HEK293 (cell line): ENCODE results near the gene RAB22A.

Experiments used
- CTCF ChIA-PET: fragments of 350-600 bp; formaldehyde crosslinking; extraction: SDS; loops from one replicate; lab custom pipeline; 2021; ENCODE audit warnings: antibody characterized with exemption; lab: Yijun Ruan, JAX
- POLR2A ChIA-PET: fragments of 300-600 bp; formaldehyde crosslinking; extraction: SDS; loops from one replicate; lab custom pipeline; 2020; ENCODE audit warnings: antibody characterized with exemption, inconsistent platforms; lab: Yijun Ruan, JAX
- H3K27ac ChIP-seq: fragments of 200-500 bp; sonication (Bioruptor generic); 2 replicates; pipeline ENCODE4 v1.5.1; 2014; ENCODE audit warnings: low read depth, low read length, control low read depth, inconsistent platforms; ENCODE audit errors: extremely low read depth
- H3K36me3 ChIP-seq, 2 experiments: fragments of 200-500 bp in 1 of 2; sonication (Bioruptor generic) in 1 of 2; 1 replicate in 1 of 2; 2 replicates in 1 of 2; pipeline ENCODE4 v1.5.1; 2014 to 2017; ENCODE audit warnings: inconsistent platforms in 2 of 2, low read length in 2 of 2; ENCODE audit not compliant: control insufficient read depth in 2 of 2, insufficient read depth in 1 of 2
- H3K4me1 ChIP-seq: fragments of 200-500 bp; sonication (Bioruptor generic); 2 replicates; pipeline ENCODE4 v1.5.1; 2014; ENCODE audit warnings: mild to moderate bottlenecking, low read length, inconsistent platforms; ENCODE audit not compliant: control insufficient read depth, insufficient read depth
- H3K4me3 ChIP-seq: 2 replicates; pipeline ENCODE4 v1.5.1; 2011; ENCODE audit warnings: low read depth, mild to moderate bottlenecking, control low read depth, low read length, moderate library complexity
- H3K9me3 ChIP-seq: fragments of 200-500 bp; sonication (Bioruptor generic); 2 replicates; pipeline ENCODE4 v1.5.1; 2014; ENCODE audit warnings: low read depth, low read length, inconsistent platforms; ENCODE audit not compliant: control insufficient read depth, insufficient read depth
- BCL11A ChIP-seq: fragments of 450-650 bp; formaldehyde crosslinking; IDR thresholded peaks from 2 replicates; pipeline ENCODE4 v1.5.1; 2016; ENCODE audit warnings: low read depth, missing biosample characterization, missing genetic modification characterization
- FEZF1 ChIP-seq: fragments of 450-650 bp; formaldehyde crosslinking; IDR thresholded peaks from 2 replicates; pipeline ENCODE4 v1.5.1; 2016; ENCODE audit warnings: missing biosample characterization, missing genetic modification characterization
- HOXC10 ChIP-seq: sonication (generic); formaldehyde crosslinking; IDR thresholded peaks from 2 replicates; pipeline ENCODE4 v1.8.1; 2023; ENCODE audit warnings: mild to moderate bottlenecking, missing genetic modification reagents
- KLF10 ChIP-seq: fragments of 450-650 bp; IDR thresholded peaks from 2 replicates; pipeline ENCODE4 v1.5.1; 2018; ENCODE audit warnings: missing biosample characterization, mild to moderate bottlenecking, missing genetic modification characterization
- KLF9 ChIP-seq: fragments of 450-650 bp; formaldehyde crosslinking; IDR thresholded peaks from 2 replicates; pipeline ENCODE4 v1.5.1; 2016; ENCODE audit warnings: missing biosample characterization, missing genetic modification characterization, low read depth
- MEIS1 ChIP-seq: sonication (generic); formaldehyde crosslinking; IDR thresholded peaks from 2 replicates; pipeline ENCODE4 v1.8.1; 2022; ENCODE audit warnings: missing genetic modification reagents, mild to moderate bottlenecking, borderline replicate concordance
- MZF1 ChIP-seq: fragments of 450-650 bp; formaldehyde crosslinking; IDR thresholded peaks from 2 replicates; pipeline ENCODE4 v1.5.1; 2017; ENCODE audit warnings: missing biosample characterization, missing genetic modification characterization, borderline replicate concordance
- PRDM2 ChIP-seq: fragments of 450-650 bp; formaldehyde crosslinking; IDR thresholded peaks from 2 replicates; pipeline ENCODE4 v1.5.1; 2016; ENCODE audit warnings: missing biosample characterization, missing genetic modification characterization, borderline replicate concordance
- ZBTB17 ChIP-seq: fragments of 450-650 bp; formaldehyde crosslinking; IDR thresholded peaks from 2 replicates; pipeline ENCODE4 v1.5.1; 2016; ENCODE audit warnings: missing biosample characterization, missing genetic modification characterization
- ZEB2 ChIP-seq: fragments of 450-650 bp; formaldehyde crosslinking; IDR thresholded peaks from 2 replicates; pipeline ENCODE4 v1.5.1; 2016; ENCODE audit warnings: missing biosample characterization, missing genetic modification characterization
- ZNF114 ChIP-seq: fragments of 450-650 bp; formaldehyde crosslinking; IDR thresholded peaks from 2 replicates; pipeline ENCODE4 v1.5.0; 2017; ENCODE audit warnings: missing biosample characterization, missing genetic modification characterization
- ZNF157 ChIP-seq: fragments of 450-650 bp; formaldehyde crosslinking; IDR thresholded peaks from 2 replicates; pipeline ENCODE4 v1.5.1; 2016; ENCODE audit warnings: missing biosample characterization, missing genetic modification characterization
- ZNF184 ChIP-seq: fragments of 450-650 bp; IDR thresholded peaks from 2 replicates; pipeline ENCODE4 v1.5.1; 2018; ENCODE audit warnings: missing biosample characterization, mild to moderate bottlenecking, missing genetic modification characterization
- ZNF24 ChIP-seq: fragments of 450-650 bp; formaldehyde crosslinking; IDR thresholded peaks from 2 replicates; pipeline ENCODE4 v1.5.1; 2016; ENCODE audit warnings: missing biosample characterization, missing genetic modification characterization
- ZNF549 ChIP-seq: fragments of 450-650 bp; IDR thresholded peaks from 2 replicates; pipeline ENCODE4 v1.5.1; 2018; ENCODE audit warnings: missing biosample characterization, missing genetic modification characterization, mild to moderate bottlenecking, inconsistent platforms, moderate library complexity
- ZNF621 ChIP-seq: fragments of 450-650 bp; formaldehyde crosslinking; IDR thresholded peaks from 2 replicates; pipeline ENCODE4 v1.5.1; 2017; ENCODE audit warnings: missing biosample characterization, missing genetic modification characterization
- TF ChIP-seq, protein P1 (sequence below): fragments of 450-650 bp; formaldehyde crosslinking; IDR thresholded peaks from 2 replicates; pipeline ENCODE4 v1.5.1; 2017; ENCODE audit warnings: missing biosample characterization, missing genetic modification characterization

RAB22A gene

GRCh38 chr20:58294497-58295455, 14.7 kb upstream of the RAB22A start:
- no peaks in the 10 kb centered on the region for H3K4me1 ChIP-seq
- no peak overlapping the region for H3K4me3 ChIP-seq
- H3K9me3 ChIP-seq, result no peaks in the 10 kb centered on the region
- POLR2A ChIA-PET, result no interaction called here
- H3K36me3 ChIP-seq, result no peaks in the 10 kb centered on the region
- CTCF ChIA-PET, result no interaction called here
- TF ChIP-seq ZBTB17 (tag by site-specific recombination), result peak; percentile 39; the same call in 1 of the 2 replicates
- no peak for TF ChIP-seq KLF9
- TF ChIP-seq MZF1 (tag by site-specific recombination), result no peak
- TF ChIP-seq FEZF1, result peak; percentile 26; the same call in 1 of the 2 replicates
- TF ChIP-seq, protein P1, sequence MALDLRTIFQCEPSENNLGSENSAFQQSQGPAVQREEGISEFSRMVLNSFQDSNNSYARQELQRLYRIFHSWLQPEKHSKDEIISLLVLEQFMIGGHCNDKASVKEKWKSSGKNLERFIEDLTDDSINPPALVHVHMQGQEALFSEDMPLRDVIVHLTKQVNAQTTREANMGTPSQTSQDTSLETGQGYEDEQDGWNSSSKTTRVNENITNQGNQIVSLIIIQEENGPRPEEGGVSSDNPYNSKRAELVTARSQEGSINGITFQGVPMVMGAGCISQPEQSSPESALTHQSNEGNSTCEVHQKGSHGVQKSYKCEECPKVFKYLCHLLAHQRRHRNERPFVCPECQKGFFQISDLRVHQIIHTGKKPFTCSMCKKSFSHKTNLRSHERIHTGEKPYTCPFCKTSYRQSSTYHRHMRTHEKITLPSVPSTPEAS (tag by site-specific recombination), result no peak
- no peak overlapping the region for H3K27ac ChIP-seq

GRCh38 chr20:58296051-58296837, 13.3 kb upstream of the RAB22A start:
- Histone ChIP-seq H3K9me3 (no peaks in the 10 kb centered on the region), H3K4me3 (no peak overlapping the region), H3K4me1 (no peaks in the 10 kb centered on the region), H3K27ac (no peak overlapping the region), H3K36me3 (no peaks in the 10 kb centered on the region)
- POLR2A ChIA-PET, result no interaction called here
- CTCF ChIA-PET, result interaction anchor here (0.5 to 0.6 kb wide), 2 partner anchors 9 to 568 kb away, joined by 3 to 4 read pairs; no protein-coding TSS in a partner anchor
- TF ChIP-seq BCL11A (no peak), ZNF114 (tag by site-specific recombination) (no peak), PRDM2 (tag by site-specific recombination) (no peak), HOXC10 (no peak), KLF10 (tag by site-specific recombination) (no peak), ZNF621 (tag by site-specific recombination) (no peak), ZNF184 (tag by site-specific recombination) (no peak), ZNF157 (tag by site-specific recombination) (no peak), ZNF24 (tag by site-specific recombination) (no peak), MEIS1 (CRISPR knock-in tag) (no peak), ZNF549 (no peak), ZEB2 (tag by site-specific recombination) (no peak)
